NCI-H460 (cell line): ENCODE results near the gene KCTD18. TPM values are rescaled to one million over a fixed set of nuclear protein-coding genes. Genes with fewer than 3 reads are reported as not detected.

Experiments used
- DNase-seq: peaks from one replicate; pipeline ENCODE4 v3.0.0-alpha.2; 2016; ENCODE audit warnings: low read depth; ENCODE audit errors: extremely low read depth
- total RNA-seq: library from RNA; depleted of rRNA; stranded (reverse); fragments of >200 nt; shearing (Covaris generic); gene quantifications from 2 replicates; pipeline ENCODE4 v1.2.3, GENCODE V29; 2014

The KCTD18 gene
- total RNA-seq, 1 experiment from 2014 or later: 22.0 TPM

DNA sequence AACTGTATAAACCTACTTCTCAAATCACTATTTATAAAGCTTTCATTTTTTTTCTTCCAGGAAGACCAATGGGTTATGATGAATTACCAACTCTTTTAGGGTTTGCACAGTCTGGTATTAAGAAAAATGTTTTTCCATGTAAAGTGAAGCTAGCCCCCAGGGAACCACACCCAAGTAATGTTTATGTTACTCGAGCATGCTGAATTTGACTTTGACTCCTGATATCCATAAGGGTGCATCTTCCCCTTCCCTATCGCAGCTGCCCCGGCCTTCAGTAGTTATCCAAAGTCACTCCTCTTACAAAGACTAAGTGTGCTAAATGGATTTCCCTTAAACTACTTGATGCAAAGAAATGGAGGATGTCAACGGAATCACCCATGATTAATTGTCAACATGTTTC, 21.7 kb downstream of the KCTD18 start:
- no peak for DNase-seq

DNA sequence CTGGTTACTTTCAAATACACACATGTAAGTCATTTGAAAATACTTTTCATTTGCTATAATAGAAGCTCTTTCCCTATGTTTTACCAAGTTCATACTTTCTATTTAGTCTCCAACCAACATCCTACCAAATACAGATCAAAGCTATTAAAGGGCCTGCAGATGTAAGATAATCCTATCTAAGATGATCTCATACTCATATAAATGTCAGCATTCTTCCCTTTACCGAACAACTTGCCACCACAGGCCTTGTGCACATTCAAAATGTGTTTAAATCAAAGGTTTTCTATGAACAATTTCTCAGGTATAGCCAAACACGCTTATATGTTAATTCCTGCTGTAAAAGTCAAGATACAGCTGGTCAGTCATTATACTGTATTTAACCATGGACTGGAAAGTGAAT, 23.3 kb downstream of the KCTD18 start:
- DNase-seq: no peak

DNA sequence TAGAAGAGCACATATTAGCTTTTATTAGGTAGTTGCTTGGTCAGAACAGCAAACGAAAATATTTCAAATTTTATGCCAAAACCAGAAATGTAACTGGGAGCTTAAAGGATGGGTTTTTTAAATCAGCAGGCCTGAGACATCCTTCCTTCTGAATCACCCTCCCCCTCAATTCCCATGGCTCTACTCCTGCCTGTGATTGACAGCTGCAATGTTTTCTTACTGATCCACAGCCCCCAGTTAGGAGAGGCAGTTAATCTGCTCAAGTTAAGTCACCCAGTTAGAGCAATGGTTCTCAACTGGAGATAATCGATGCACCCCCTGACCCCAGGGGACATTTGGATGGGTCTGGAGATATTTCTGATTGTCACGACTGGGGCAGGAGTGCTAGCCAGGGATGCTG, 24.9 kb downstream of the KCTD18 start:
- DNase-seq: no peak

DNA sequence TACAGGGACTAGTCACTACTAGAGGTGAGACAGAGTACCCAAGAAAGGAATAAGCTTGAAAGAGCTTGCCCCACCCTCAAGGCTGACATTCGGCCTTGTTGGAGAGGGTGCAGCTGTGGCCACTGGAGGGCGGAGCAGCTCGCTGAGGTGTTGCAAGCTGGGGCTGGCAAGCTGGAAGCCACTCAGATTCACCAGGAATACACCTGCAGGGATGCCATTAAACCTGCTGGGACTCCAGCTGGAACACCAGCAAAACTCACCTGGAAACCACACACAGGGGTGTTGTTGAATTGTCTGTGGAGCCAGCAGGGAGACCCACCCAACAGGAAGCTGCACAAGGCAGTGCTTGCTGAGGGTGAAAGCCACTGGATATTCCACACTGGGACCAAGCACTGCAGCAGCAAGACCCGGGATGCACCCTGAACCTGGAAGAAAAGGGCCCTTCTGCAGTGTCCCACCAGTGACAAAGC, 26.1 kb downstream of the KCTD18 start:
- DNase-seq: peak; percentile 44

DNA sequence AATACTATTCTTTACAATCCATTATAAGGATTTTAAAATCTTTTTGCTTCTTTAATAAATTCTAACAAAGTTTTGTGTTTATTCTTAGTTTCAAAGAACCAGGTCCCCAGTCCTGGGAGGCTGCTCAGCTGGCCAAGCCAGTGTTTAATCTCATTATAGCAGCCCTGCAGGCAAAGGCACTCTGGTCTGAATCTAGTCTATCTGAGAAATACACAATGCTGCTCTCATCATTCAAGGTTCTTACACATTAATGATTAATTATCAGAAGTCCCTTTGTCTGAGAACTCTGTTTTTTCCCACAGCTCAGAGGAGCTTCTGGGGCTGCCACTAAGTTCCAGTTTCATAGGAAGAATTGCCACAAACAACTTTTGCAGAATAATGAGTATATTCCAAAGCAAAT, 27.7 kb downstream of the KCTD18 start:
- DNase-seq: no peak

DNA sequence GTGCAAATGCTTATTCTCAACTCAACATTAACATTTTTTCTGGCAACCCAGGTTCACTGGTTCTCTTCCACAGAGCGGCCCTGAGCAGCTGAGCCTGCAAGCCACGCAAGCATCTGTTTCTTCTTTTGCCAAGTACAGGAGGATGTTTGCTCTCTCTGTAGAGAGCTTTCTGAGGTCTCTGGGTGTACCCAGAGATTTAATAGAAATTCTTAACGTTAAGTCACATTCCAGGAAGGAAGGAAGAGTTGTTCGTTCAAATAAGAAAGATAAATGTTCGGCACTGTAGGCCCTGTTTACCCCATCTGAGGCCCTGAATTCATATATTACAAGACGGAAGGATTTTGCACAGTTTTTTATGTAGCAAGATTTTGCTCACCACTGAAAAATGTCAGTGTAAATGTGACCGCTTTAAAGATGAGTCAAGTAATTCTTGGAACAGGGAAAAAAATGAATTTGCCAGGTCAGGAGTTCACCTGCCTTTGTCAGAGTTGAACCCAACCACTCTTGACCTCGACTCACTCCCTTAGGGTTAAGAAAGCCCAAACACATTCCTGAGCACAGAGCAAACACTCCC, 30.1 kb downstream of the KCTD18 start:
- DNase-seq: no peak

DNA sequence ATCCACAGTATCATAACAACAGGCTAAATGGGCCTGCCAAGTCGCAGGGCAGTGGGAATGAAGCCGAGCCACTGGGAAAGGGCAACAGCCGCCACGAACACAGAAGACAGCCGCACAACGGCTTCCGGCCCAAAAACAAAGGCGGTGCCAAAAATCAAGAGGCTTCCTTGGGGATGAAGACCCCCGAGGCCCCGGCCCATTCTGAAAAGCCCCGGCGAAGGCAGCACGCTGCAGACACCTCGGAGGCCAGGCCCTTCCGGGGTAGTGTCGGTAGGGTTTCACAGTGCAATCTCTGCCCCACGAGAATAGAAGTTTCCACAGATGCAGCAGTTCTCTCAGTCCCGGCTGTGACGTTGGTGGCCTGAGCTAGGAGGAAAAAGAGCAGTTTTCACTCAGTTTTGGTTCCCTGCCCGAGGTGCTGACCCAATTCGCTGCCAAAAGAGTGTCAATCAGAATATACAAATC, 32.2 kb downstream of the KCTD18 start:
- no peak for DNase-seq

DNA sequence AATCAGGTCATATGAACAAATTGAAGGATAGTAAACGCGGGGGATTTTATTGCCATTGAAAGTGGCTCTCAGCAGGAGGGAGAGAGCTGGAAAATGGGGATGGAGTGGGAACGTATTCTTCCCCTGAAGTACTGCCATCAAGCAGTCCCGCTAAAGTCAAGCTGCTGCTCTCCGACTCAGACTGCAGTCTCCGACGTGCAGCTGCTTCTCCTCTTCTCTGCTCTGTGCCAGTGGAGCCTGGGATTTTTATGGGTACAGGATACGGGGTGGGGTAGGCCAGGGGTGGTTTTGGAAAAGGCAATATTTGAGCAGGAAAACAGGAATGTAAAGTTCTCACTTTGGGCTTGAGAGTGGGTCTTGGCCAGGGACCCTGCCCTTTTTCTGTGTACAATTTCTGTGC, 33.0 kb downstream of the KCTD18 start:
- DNase-seq: no peak

DNA sequence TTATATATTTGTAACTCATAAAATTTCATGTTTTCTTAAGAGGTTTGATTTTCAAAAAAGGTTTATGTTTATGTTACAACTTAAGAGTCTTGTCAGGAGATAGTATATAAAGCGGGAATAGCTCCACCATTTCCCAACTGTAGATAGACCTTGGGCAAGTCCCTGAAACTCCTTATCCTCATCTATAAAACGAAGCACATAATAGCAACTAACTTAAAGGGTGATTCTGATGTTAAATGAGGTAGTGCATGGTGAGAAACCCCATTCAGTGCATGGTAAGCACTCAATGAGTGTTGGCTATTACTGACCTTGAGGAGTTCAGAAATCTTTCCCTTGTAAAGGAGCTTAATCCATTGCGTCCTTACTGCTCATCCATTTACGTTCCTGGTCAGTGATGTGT, 34.1 kb downstream of the KCTD18 start:
- no peak for DNase-seq

DNA sequence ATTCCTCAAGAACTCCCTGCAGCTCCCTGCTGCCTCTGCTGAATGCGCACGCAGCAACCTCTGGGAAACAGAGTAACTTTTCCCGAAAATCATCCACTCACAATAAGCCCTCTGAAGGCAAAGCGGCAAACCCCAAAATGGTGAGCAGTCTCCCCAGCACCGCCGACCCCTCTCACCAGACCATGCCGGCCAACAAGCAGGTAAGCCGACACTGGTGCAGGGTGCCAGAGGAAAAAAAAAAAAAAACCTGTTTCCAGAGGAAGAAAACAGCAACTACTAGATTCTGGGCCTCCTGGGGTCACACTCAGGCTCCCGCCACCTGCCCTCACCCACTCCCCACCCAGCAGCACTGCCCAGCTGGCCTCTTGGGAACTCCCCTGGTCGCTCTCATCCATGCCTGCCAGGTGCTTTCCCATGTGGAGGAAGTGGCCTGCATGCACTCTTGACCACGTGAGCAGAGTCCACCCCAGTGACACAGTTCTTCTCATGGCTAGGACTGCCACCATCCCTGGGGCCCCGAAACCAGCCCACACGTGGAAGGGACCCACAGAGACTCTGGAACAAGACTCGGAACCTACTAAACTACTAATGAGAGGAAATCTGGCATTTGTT, 36.9 kb downstream of the KCTD18 start:
- no peak for DNase-seq

DNA sequence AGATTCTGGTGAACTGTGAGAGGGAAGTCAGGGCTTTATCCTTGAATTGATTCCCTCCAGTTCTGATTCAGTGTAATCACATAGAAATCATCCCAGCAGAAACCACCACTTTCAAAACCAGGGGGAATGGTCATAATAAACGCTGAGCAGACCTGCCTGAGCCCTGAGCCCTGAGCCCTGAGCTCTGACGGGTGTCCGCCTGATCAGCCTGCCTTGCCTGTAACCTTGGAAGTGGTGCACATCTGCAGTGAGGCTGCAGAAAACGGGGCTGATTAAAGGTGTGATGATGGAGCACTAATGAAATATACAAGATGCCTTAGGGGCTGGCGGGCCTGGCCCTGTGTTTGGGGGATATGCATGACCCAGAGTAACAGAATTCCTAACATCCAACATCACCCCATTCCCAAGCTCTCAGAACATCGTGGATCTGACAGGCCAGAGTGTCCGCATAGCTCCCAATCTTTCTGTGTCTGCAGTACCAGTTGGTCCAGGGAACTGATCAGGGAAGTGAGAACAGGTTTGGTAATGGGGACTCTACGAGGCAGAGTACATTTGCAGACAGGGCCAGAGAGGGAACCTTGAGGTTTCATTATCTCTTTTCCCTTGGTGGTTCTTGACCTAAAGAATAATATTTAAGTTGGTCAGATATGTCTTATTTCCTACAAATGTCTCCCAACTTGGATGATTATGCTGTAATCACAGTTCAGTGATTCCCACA, 37.8 kb downstream of the KCTD18 start:
- no peak for DNase-seq

DNA sequence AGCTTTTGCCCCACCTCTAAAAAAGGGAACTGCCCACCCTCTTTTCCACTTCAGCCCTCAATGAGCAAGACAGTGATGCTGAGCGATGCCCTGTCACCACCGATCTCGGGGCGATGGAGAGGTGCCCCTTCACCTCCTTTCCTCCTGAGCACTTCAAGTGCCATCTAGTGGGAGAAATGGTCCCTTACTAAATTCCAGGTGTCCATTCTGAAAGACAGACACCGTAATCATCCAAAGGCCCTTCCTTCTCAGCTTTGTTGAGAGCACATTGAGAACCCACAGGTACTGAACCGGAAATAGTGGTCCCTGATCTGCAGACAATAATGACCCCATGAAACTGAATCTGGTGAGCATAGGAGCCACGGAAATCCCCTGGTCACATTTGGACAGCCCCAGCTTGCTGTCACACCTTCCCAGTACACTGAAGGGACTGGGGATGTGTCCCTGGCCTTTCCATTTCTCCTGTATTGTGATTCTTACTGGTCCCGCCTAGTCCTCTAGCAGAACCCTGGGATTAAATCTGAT, 38.5 kb downstream of the KCTD18 start:
- peak; percentile 65 for DNase-seq

DNA sequence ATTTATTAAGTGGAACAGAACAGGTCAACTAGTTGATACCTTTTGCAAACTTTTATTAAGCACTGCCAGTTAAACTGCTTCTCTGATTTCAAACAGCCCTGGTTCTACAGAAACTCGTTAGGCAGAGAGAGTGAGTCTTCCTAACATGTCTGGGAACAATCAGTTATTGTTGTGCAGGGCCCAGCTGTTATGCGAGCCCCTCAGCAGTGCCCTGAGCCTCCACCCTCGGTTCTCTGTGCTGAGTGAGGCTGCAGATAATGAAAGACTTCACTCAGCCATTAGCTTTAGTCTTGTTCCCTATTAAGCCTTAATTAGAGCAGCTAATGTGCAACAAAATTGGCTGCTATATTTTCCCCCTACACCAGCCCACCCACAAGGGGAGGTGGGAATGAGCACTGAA, 39.6 kb downstream of the KCTD18 start:
- no peak for DNase-seq

DNA sequence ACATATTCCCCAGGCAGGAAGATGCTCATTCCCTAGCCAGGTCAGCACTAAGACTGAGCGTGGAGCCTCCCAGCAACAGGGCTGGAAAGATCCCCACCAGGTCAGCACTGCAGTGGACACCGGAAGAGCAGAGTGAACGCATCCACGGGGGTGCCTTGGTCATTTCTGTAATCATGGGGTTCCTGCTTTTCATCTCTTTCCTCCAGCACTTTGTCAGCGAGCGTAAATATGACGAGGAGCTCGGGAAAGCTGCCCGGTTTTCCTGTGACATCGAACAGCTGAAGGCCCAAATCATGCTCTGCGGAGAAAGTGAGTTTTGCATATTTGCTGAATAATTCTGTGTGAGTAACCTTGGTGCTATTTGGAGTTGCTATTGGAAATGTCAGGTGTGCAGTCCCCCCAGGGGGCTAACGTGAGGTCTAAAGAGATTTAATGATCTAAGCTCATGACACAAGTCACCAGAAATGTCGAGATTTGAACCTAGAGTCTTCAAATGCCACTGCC, 40.1 kb downstream of the KCTD18 start:
- no peak for DNase-seq

DNA sequence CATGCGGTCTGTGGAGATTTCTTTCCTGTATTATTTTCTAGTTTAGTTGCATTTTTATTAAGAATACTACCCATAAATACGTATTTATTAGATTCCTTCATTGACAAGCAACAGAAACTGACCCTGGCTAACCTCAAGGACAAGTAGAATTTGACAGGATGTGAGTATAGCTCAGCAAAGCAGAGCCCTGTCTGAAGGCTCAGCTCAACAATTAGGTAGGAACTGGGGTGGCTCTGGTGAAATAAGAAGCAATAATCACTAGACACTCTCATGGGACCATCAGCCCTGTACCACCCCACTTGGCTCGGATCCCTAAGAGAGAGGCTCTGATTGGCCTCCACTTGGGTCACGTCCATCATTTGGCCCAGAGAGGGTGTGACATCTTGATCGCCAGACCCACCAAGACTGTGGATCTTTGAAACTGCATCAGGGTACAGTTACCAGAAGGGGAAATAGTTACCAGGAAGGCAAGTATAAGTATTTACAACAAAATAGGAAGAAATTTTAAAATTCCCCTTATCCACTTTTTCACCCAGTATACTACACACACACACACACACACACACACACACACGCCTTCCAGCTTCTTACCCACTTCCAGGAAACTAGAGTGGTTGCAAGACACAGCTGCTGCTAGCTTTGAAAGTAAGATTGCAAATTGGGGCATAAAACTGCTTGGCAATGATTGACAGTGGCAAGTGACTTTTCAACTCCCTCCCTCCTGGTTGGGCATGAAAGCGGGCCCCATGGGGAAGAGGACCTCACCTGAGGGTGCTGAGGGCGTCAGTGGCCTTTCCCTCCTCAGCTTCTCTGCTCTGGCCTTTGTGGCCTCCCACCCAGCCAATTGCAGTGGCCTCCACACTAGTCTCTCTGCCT, 41.8 kb downstream of the KCTD18 start:
- DNase-seq: no peak

DNA sequence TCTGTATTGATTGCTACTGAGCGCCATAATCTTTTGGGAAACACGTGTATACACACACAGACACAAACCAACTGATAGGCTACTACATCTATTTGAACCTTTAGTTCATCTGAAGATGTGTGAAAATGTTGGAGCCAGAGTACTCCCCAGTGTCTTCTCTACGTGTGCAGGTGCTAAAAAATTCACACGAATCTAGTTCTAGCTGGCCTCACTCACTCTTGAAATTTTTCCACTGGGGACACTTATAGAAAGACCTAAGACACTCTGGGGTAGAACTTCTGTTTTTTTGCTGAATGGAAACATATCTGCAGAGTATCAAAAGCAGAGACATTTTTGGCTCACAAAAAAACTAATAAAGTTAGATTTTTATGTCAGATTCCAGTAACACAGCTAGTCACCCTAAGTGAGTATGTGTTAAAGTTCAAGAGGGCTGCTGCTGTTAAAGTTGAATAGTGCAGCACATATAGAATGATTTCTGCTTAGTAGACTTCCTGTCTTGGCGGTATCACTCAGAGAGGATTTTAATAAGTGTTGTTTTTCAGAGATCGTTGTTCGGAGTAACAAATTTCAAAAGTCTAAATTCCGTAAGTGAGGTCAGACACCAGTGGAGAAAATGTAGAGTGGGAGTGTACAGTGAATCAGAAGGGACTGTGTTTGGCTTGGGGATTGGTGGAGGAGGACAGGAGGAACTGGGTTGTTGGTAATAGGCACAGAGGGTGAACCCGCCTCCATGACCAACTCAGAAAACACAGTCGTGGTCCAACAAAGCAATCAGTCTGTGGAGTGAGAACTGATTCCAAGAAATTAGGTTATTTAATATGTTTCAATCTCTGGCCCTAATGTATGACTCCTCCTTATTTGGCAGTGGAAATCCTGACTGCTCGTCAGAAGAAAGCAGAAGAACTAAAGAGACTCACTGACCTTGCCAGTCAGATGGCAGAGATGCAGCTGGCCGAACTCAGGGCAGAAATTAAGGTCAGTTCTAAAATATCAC, 43.1 kb downstream of the KCTD18 start:
- DNase-seq: no peak

DNA sequence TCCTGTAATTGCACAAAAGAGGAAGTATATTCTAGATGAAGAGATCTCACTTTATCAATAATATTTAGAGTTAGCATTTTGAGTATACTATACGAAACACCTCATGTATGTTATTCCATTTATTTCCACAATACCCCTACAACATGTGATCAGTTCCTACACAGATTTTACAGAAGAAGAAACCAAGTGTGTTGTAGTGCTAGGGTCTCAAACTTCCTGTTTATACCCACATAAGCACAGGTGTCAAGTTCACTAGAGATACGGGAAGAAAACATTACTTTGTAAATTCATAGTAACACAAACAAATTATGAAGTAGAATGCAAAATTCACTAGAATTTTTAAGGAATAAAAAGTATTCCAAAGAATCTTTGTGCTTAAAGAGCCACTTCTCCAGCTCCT, 46.4 kb downstream of the KCTD18 start:
- DNase-seq: no peak

DNA sequence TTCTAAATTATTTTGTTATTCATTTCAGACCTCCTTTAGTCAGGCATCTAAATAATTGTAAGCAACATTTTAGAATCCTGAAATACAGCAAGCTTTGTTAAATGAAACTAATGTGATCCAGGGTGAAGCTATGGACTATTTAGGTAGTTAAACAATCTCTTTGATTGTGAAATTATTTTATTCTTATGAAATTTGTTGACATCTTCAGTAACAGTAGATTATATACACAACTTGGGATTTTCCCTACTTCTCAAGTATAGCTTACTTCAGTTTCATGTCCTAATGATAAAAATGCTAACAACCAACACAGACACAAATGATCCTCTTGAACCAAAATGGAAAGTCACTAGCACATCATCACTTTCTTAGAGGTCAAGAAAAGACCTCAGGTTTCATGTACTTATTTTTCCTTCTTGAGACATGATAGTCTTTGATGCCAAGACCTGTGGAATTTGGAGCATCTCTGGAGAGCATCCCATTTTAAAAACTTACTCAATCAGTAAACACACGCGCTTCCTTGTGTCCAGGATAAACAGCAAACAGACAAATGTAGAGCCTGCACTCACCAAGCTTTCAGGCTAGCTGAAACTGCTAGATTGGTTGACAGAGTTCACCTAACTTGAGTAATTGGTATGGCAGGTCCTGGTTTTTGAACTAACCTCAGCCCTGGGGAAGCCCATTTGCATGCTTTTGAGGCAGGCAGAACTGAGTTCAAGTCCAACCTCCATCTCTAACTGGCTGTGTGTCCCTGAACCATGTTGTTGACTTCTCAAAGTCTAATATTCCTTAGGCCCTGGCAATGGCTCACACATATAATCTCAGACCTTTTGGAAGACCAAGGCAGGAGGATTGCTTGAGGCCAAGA, 47.8 kb downstream of the KCTD18 start:
- no peak for DNase-seq
